Stimulated activated CD8-positive, alpha-beta memory T cell treated with anti-CD3 and anti-CD28 coated beads, Interleukin-2, amount 100 ng/mL, for 1 hour (primary cell): ENCODE data around the gene MYH4.

Source experiments
- DNase-seq, 2 donors: peaks; one replicate each; pipeline ENCODE4 v3.0.0-alpha.2; 2020; ENCODE audit warnings: low read depth in 2 of 2

The MYH4 gene

GRCh38 chr17:10421900-10422542 lies 47.3 kb downstream of the MYH4 start, which contains the start of gene MYH8:
MYH8 (minus strand) TSS chr17:10421950; CDS start chr17:10420227, 1,723 bp downstream.
- no peak for DNase-seq

DNA sequence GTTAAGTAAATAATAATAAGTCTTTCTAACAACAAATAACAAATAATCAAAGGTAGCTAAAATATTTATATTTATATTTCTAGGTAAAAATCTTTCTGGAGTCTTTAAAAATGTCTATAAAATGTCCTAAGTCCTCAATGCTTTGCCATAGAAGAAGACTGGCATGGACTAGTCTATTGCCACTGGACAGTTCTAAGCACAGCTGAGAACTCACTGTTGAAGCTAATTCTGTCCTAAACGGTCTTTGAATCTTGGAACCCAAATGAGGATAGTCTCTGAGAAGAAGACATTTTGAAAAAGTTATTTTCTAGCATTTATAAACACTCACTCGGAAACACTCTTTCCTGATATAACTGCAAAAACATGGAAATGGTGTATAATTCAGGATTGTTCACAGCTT lies 48.1 kb downstream of the MYH4 start:
- DNase-seq: no peak

- no peak for DNase-seq
Measured at GRCh38 chr17:10420811-10421210, 48.5 kb downstream of the MYH4 start.

DNA sequence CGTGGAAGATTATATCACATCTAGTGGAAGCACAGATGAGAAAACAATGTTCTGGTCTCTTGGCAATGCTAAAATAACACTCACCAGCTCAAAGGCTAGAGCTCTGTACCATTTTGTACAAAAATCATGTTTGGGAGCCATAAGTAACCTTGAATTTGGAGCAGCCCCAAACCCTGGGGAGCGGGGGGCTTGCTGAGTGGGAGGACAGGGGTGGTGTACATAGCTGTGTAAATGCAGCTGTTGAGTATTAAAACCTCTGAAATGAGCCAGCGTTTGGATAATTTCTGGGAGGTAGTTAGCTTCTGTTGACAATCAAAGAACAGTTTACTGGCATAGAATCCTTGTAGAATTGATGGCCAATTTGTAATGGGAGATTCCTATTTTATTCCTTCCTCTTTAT lies 51.9 kb downstream of the MYH4 start:
- no peak for DNase-seq

- no peak for DNase-seq
Measured at GRCh38 chr17:10415161-10415560, 54.2 kb downstream of the MYH4 start.

GRCh38 chr17:10403589-10403988 lies 65.8 kb downstream of the MYH4 start:
- DNase-seq: no peak

GRCh38 chr17:10398352-10398751 lies 71.0 kb downstream of the MYH4 start:
- DNase-seq: no peak

GRCh38 chr17:10396524-10397163 lies 72.7 kb downstream of the MYH4 start:
- DNase-seq: no peak

DNA sequence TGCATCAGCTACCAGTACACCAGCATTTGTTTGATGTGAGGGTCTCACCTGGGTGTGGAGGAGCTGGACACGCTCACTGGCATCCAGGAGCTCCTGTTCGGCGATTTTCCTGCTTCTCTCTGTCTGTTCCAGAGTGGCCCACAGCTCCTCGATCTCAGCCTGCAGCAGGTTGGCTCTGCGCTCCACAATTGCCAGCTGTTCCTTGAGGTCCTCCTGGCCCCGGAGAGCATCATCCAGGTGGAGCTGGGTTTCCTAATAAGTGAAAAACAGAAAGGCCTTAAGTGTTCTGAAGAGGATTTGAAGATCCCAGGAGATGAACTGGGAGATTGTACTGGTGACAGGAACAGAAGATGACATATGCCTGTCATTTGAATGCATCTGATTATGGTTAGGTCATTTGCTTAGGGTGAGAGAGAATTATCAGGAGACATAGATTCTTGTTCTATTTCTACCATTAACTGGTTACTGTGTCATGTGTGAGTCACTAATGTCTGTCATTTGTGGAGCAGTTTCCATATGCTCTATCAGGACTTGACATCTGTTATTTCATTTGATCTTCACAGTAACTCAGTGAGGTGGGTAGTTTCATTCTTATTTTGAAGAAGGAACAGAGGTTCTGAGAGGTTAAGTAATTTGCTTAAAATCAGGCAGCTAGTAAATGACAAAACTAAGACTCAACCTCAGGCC lies 75.0 kb downstream of the MYH4 start:
- no peak for DNase-seq
